HPDE6-E6E7 (cell line): Measurements from ENCODE around the gene TGFB3.
"Not testable (repeated sequence)": the region's sequence is repeated elsewhere in the genome, so short reads cannot be mapped to it uniquely, and the experiment has no call there.

ENCODE experiments used
- DNase-seq: peaks from one replicate; pipeline ENCODE4 v3.0.0; 2011; ENCODE audit warnings: missing footprints; ENCODE audit errors: extremely low spot score

TGFB3 gene

DNA sequence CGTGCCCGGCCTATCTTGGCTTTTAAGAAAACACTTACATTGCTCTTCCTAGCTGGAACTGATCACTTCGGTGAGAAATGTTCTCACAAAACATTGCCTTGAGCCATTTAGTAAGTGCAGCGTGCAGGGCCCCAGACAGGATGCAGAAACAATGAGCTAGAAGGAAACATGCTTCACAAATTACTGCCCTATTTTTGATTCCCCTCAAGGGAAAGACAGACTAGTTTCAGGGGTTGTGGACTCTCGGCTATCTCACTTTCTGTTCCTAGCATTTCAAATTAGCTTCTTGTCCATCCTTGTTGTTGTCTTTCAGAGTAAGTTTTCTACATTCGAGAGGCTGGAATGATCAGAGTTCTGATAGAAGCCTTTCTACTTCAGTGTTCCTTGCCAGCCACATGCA lies 21.6 kb downstream of the TGFB3 start:
- DNase-seq, result no peak

DNA sequence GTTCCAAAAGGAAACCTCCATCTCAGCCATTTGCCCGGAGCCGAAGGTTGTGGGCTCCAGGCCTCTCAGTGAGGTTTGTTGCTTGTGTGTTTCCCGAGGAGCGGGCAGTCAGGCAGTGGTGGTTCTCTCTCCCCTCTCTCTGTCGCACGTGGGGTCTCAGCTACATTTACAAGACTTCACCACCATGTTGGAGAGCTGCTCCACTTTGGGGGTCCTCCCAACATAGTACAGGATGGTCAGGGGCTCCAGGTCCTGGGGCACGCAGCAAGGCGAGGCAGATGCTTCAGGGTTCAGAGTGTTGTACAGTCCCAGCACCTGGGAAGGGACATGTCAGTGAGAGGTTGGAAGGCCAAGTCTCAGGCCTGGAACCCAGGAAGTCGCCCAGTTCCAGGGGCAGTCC lies 22.8 kb downstream of the TGFB3 start:
- no peak for DNase-seq

DNA sequence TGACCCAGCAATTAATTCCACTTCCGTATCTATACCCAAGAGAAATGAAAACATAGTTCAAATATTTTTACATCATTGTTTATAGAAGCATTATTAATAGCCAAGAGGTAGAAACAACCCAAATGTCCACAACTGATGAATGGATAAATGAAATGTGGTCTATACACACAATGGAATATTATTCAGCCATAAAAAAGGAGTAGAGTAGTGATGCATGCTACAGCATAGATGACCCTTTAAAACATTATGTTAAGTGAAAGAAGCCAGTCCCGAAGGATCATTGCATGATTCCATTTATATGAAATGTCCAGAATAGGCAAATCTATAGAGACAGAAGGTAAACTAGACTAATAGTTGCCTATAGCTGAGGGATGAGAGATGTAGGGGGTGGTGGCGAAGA lies 29.3 kb downstream of the TGFB3 start:
- DNase-seq, result no peak

DNA sequence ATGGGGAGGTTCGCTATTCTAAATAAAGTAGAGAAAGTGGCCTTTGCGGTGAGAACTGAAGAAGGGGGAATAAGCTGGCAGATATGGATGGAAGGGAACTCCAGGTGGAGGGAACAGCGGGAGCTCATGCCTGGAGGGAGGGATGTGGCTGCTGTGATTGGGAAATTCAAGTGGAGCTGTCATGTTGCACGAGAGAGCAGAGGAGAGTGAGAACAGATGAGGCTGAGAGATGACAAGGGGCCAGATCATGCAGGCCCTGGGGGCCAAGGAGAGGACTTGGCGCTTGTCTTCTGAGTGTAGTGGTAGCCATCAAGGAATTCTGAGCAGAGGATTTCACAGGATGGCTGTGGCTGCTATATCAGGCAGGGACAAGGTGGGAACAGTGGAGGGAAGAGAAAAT lies 35.0 kb downstream of the TGFB3 start:
- no peak for DNase-seq

DNA sequence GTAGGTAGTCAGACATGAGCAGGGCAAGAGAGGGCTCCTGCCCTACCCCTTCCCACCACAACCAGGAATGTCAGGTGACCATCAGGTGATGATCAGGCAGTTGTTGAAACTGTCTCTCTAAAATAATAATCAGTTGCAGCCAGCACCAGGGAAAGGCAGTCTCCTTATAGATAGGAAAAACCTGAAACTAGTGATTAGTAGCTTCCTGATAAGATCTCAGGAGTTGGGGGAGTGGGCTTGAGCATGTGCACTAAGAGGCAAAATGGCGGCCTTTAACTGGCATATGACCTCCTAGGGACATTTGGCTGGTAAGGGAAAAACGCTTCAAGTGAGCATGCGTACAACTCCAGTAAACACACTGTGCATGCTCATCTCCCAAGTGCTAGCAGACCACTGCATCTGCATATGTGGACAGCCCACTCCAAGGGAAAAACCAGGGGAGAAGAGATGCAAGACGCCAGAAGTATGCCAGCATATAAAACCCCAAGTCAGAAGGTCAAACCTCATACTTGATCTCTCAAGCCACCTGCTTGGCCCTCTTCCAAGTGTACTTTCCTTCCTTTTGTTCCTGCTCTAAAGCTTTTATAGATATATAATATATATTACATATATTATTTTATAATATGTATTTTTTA lies 37.1 kb downstream of the TGFB3 start:
- DNase-seq, result no peak

- DNase-seq, result no peak
Observed at GRCh38 chr14:75941030-75941429, 40.8 kb downstream of the TGFB3 start.

DNA sequence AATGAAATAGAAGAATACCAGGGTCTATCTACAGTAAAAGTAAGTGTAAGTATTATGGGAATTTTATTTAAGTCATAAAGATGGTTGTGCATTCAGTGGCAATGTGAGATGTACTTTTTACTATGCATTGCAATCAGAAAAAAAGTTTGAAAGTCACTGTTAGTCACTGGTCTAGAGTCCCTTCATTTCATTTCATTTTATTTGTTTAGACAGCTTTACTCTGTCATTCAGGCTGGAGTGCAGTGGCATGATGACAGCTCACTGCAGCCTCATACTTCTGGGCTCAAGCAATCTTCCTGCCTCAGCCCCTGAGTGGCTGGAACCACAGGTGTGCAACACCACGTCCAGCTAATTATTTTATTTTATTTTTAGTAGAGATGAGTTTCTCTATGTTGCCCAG lies 42.6 kb downstream of the TGFB3 start:
- DNase-seq, result no peak

- DNase-seq, result no peak
Observed at GRCh38 chr14:75934998-75935628, 46.7 kb downstream of the TGFB3 start.

- no peak for DNase-seq
Observed at GRCh38 chr14:75933712-75934296, 48.0 kb downstream of the TGFB3 start.

- no peak for DNase-seq
Observed at GRCh38 chr14:75928690-75929181, 53.1 kb downstream of the TGFB3 start.

DNA sequence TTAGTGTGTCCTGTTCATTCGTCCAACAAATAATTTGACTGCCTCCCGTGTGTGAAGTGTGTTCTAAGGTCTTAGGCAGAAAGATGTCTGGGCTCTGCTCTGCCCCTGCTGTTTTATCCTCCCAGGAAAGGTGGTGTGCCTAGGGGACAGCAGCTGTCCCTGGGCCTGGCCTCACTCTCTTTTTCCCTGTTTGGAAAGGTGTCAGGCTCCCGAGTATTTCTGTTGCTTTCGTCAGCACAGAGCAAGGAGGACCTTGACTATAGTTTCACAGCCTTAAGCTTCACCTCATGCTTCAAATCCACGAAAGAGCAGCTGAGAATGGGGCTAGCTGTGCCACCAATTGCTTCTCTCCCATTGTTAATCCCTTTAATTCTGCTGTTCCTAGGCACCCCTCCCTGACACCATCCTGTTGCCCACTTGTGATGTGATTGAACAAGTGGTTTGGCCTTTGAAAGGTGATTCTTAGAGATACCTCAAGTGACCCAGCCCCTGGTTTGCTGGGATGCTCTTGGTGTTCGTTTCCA lies 54.2 kb downstream of the TGFB3 start:
- no peak for DNase-seq

DNA sequence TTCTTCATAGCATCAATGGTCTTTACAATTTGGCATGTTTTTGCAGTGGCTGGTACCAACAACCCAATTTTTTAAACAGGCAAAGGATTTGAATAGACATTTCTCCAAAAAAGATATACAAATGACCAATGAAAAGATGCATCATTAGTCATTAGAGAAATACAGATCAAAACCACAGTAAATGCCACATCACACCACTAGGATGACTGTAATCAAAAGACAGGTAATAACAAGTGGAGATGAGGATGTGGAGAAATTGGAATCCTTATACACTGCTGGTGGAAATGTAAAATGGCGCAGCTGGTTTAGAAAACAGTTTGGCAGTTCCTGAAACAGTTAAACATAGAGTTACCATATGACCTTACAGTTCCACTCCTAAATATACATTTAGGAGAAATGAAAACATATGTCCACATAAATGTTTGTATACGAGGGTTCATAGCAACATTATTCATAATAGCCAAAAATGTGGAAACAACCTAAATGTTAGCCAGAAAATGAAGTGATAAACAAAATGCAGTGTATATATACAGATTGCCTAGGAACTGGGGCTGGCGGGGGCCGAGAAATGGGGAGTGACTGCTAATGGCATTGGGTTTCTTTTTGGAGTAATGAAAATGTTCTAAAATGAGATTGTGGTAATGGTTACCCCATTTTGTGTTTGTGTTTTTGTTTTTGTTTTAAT lies 55.2 kb downstream of the TGFB3 start:
- no peak for DNase-seq

- not testable (repeated sequence) for DNase-seq
Observed at GRCh38 chr14:75925141-75925840, 56.5 kb downstream of the TGFB3 start.

GRCh38 chr14:75920421-75920820 lies 61.4 kb downstream of the TGFB3 start:
- not testable (repeated sequence) for DNase-seq

GRCh38 chr14:75917946-75918335 lies 63.9 kb downstream of the TGFB3 start:
- no peak for DNase-seq

- DNase-seq, result no peak
Observed at GRCh38 chr14:75917322-75917945, 64.4 kb downstream of the TGFB3 start.

- DNase-seq, result no peak
Observed at GRCh38 chr14:75915045-75915444, 66.8 kb downstream of the TGFB3 start.

GRCh38 chr14:75913183-75913582 lies 68.6 kb downstream of the TGFB3 start:
- DNase-seq, result no peak

DNA sequence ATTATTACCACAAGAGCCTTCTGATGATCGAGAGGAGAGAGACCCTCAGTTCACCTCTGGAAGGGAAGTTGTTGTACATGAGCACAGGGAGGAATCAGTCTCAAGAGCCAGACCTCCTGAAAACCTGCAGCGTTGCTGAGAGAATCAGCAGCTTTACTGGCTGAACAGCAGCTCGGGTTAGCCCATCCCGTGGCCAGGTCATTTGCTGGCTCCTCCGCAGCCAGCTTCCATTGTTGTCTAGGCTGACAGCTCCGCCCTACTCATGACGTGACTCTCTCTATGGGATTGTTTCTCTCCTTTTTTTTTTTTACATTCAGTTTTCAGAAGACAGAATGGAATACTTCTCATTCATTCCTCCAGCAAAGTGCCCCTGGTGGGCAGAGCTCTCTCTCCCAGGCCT lies 69.9 kb downstream of the TGFB3 start:
- no peak for DNase-seq

GRCh38 chr14:75910048-75910447 lies 71.7 kb downstream of the TGFB3 start:
- DNase-seq, result no peak

- no peak for DNase-seq
Observed at GRCh38 chr14:75909630-75910029, 72.2 kb downstream of the TGFB3 start.
